Measurements from ENCODE around the gene SEMA4A. TPM values are rescaled to one million over a fixed set of nuclear protein-coding genes. Genes with fewer than 3 reads are reported as not detected.

The SEMA4A gene
- total RNA-seq, 1 experiment from 2014 or later: 1.5 TPM

DNA sequence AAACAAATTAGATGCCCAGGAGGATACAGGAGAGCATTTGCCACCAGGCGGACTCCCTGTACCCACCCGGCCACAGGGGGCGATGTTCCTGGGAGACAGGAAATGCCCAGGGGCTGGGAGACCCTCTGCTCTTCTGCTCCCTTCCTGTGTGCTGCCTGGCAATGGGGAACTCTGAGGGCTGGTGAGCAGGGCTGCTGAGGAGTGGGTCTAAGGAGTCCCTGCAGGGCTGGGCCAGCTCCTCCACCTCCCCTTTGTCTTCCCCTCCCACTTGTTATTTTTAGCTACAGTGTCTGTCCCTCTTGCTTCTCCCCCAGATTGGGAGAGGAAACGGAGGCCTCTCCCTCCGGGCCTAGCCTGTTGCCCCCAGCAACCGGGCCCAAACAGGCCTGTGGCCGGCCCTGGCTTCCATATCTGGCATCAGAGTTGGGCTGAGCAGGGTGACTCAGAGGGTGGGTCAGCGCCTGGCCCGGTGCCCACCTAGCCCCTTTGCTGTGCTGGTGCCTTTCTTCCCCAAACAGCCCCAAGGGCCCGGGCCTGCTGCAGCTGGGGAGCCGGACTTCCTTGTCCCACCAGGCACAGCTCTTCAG lies 27.2 kb upstream of the SEMA4A start:
- intact Hi-C loops (cut with micrococcal nuclease): loop anchor here (1.0 kb wide), 1 partner anchor 22 kb away; no protein-coding TSS in a partner anchor
- peak overlapping the region; percentile 60 for H3K4me3 Mint-ChIP-seq (ENCODE audit: unreplicated experiment)
- BruUV-seq (replicated peaks): no TSS peak

DNA sequence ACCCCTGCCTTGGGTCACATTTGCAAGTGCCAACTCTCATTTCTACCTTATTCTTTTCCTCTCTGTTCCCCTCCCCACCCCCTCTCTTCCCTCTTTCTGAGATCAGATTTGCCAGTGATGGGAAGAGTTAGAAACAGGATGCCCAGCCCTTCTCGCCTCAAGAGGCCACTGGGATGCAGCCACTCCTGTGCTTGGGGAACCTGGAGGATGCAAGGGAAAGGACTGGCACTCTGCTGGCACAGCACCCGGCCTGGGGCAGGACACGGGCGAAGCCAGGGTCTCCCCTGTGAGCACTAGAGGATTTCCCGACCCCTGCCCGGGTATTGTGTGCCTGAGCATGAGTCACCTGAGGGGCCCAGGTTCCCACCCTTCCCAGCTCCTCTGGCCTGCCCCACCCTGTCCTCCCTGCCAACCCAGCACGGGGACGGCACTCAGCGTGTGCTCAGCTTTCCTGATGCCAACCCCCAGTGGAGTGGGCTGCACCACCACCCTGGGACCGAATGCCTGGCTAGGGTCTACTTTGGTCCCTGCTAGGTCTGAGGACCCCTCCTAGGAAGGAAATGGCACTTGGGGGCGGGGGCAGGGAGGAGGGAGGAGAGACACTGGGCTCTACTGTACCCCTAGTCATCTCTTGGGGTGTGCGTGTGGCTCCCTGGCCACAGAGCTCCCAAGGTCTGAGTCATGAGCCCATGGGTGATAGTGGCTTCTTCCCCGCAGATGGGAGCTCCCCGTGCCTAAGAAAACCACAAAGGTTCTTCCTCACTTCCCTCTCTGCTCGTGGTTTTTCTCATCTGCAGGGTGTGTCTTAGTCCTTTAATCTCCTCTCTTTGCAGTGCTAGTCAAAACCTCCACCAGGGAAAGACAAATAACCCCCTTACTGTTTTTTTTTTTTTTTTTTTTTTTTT lies 26.5 kb upstream of the SEMA4A start:
- Mint-ChIP-seq H3K27ac (ENCODE audit: low read depth, unreplicated experiment) (peak overlapping the region; percentile 96), H3K4me1 (ENCODE audit: insufficient read depth, unreplicated experiment) (peaks cover 78% of the 10 kb centered on the region), H3K4me3 (ENCODE audit: unreplicated experiment) (peak overlapping the region; percentile 60), H3K9me3 (ENCODE audit: unreplicated experiment) (no peaks in the 10 kb centered on the region), H3K27me3 (ENCODE audit: insufficient read depth, unreplicated experiment) (no peaks in the 10 kb centered on the region), H3K36me3 (ENCODE audit: insufficient read depth, unreplicated experiment) (peaks cover 50% of the 10 kb centered on the region)
- POLR2A ChIA-PET: interaction anchor here (0.6 to 25.7 kb wide), 10 partner anchors 11 to 642 kb away, joined by 3 to 960 read pairs (median 28); partner anchors contain the start of genes KHDC4, LMNA, PMF1 and SMG5
- no TSS peak for BruUV-seq (replicated peaks)
- TF ChIP-seq, protein P1, sequence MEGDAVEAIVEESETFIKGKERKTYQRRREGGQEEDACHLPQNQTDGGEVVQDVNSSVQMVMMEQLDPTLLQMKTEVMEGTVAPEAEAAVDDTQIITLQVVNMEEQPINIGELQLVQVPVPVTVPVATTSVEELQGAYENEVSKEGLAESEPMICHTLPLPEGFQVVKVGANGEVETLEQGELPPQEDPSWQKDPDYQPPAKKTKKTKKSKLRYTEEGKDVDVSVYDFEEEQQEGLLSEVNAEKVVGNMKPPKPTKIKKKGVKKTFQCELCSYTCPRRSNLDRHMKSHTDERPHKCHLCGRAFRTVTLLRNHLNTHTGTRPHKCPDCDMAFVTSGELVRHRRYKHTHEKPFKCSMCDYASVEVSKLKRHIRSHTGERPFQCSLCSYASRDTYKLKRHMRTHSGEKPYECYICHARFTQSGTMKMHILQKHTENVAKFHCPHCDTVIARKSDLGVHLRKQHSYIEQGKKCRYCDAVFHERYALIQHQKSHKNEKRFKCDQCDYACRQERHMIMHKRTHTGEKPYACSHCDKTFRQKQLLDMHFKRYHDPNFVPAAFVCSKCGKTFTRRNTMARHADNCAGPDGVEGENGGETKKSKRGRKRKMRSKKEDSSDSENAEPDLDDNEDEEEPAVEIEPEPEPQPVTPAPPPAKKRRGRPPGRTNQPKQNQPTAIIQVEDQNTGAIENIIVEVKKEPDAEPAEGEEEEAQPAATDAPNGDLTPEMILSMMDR (IDR thresholded peaks at IDR 0.05; ENCODE audit: unreplicated experiment): no peak
- intact Hi-C loops (cut with micrococcal nuclease): loop anchor here (1.0 kb wide), 1 partner anchor 23 kb away; no protein-coding TSS in a partner anchor
- DNase-seq (ENCODE audit: unreplicated experiment): peak; percentile 92
- CTCF ChIA-PET: interaction anchor here (0.5 to 46.2 kb wide), 6 partner anchors 9 to 98 kb away, joined by 3 to 1892 read pairs (median 103); partner anchors contain the start of genes LMNA and MEX3A

More for the DNA sequence above, 27.2 kb upstream of the SEMA4A start:
- ChIA-PET CTCF (interaction anchor here (0.5 to 46.2 kb wide), 8 partner anchors 9 to 1429 kb away, joined by 3 to 1892 read pairs (median 3); partner anchors contain the start of genes LMNA and MEX3A), POLR2A (interaction anchor here (0.7 to 25.7 kb wide), 10 partner anchors 8 to 643 kb away, joined by 3 to 960 read pairs (median 18); partner anchors contain the start of genes KHDC4, LMNA, PMF1 and SLC25A44)
- TF ChIP-seq, protein P1 (IDR thresholded peaks at IDR 0.05; ENCODE audit: unreplicated experiment): peak; percentile 68
- Mint-ChIP-seq H3K9me3 (ENCODE audit: unreplicated experiment) (no peaks in the 10 kb centered on the region), H3K27me3 (ENCODE audit: insufficient read depth, unreplicated experiment) (no peaks in the 10 kb centered on the region), H3K36me3 (ENCODE audit: insufficient read depth, unreplicated experiment) (peaks cover 45% of the 10 kb centered on the region), H3K4me1 (ENCODE audit: insufficient read depth, unreplicated experiment) (peaks cover 85% of the 10 kb centered on the region), H3K27ac (ENCODE audit: low read depth, unreplicated experiment) (peak overlapping the region; percentile 96)
- peak; percentile 100 for DNase-seq (ENCODE audit: unreplicated experiment)

DNA sequence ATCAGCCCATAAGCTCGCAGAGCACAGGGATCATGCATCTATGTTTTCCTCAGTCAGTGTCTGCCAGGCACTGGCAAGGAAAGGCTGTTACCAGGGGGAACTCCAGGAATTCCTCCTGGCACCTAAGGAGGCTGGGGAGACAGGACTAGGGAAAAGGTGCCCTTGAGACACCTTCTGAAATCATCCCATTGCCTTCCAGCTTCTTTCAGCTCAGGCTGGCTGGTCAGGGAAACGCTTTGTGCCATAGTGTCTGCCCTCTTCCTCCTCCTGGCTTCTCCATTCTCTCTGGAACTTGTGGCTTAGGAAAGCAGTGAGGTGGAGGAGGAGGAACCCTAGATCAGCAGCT lies 25.1 kb upstream of the SEMA4A start:
- no peaks in the 10 kb centered on the region for H3K27me3 Mint-ChIP-seq (ENCODE audit: insufficient read depth, unreplicated experiment)
- CTCF ChIA-PET: interaction anchor here (0.6 to 46.2 kb wide), 12 partner anchors 9 to 409 kb away, joined by 3 to 1892 read pairs (median 4); partner anchors contain the start of genes LMNA, MEX3A, PMF1 and SSR2
- DNase-seq (ENCODE audit: unreplicated experiment): no peak
- peak overlapping the region; percentile 60 for H3K4me3 Mint-ChIP-seq (ENCODE audit: unreplicated experiment)
- peaks cover 66% of the 10 kb centered on the region for H3K4me1 Mint-ChIP-seq (ENCODE audit: insufficient read depth, unreplicated experiment)
- no TSS peak for BruUV-seq (replicated peaks)
- peaks cover 56% of the 10 kb centered on the region for H3K36me3 Mint-ChIP-seq (ENCODE audit: insufficient read depth, unreplicated experiment)
- POLR2A ChIA-PET: interaction anchor here (0.5 to 25.7 kb wide), 13 partner anchors 13 to 559 kb away, joined by 3 to 960 read pairs (median 7); partner anchors contain the start of genes LMNA, PMF1, SMG5 and SSR2
- peak overlapping the region; percentile 96 for H3K27ac Mint-ChIP-seq (ENCODE audit: low read depth, unreplicated experiment)
- TF ChIP-seq, protein P1 (IDR thresholded peaks at IDR 0.05; ENCODE audit: unreplicated experiment): no peak
- intact Hi-C loops (cut with micrococcal nuclease): no loop called here
- H3K9me3 Mint-ChIP-seq (ENCODE audit: unreplicated experiment): no peaks in the 10 kb centered on the region

All from MCF 10A (cell line).